ENCODE results near the gene DICER1.
"Not testable (repeated sequence)": the region's sequence is repeated elsewhere in the genome, so short reads cannot be mapped to it uniquely, and the experiment has no call there.

DICER1 gene

DNA sequence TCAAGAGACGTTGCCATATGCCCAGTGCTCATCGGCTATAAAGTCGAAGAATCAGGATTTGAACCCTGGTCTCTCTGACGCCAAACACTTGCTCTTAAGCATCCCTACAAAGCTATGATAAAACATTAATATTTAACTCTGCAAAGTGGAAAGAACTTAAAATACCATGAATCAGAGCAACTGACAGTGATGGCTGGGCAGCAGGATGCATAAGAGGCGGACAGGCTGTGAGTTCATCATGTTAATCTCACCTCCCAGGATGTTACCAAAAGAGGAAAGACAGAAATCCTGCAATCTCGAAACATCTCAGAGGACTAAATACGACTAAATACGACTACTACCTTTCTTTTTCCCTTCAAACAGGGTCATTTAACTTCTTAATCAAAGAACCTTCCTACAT lies 5.8 kb downstream of the DICER1 start:
- no peak for DNase-seq (ENCODE audit: low read depth in 1 of 2, low spot score in 1 of 2)

- no peak for DNase-seq (ENCODE audit: low read depth in 1 of 2, low spot score in 1 of 2)
Measured at GRCh38 chr14:95150910-95151309, 6.4 kb downstream of the DICER1 start.

- no peak for DNase-seq (ENCODE audit: low read depth in 1 of 2, low spot score in 1 of 2)
Measured at GRCh38 chr14:95149441-95149840, 7.9 kb downstream of the DICER1 start.

DNA sequence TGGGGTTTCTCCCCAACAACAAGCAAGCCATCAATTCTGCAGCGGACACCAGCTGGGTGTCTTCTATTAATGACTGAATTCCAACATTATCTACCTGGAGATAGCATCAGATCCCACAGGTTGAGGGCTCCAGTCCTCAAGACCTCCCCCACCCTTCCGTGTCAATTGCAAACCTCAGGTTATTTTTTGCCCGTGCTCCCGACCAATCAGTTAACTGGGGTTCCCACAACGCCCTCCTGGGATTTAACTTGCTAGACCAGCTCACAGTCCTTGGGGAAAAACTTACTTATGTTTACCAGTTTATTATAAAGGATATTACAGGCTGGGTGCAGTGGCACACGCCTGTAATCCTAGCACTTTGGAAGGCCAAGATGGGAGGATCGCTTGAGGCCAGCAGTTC lies 9.7 kb downstream of the DICER1 start:
- no peak for DNase-seq (ENCODE audit: low read depth in 1 of 2, low spot score in 1 of 2)

GRCh38 chr14:95146079-95146771 lies 11.1 kb downstream of the DICER1 start:
- no peak for DNase-seq (ENCODE audit: low read depth in 1 of 2, low spot score in 1 of 2)

- DNase-seq (ENCODE audit: low read depth in 1 of 2, low spot score in 1 of 2): no peak
Measured at GRCh38 chr14:95144849-95145248, 12.5 kb downstream of the DICER1 start.

GRCh38 chr14:95143808-95144620 lies 13.3 kb downstream of the DICER1 start:
- no peak for DNase-seq (ENCODE audit: low read depth in 1 of 2, low spot score in 1 of 2)

DNA sequence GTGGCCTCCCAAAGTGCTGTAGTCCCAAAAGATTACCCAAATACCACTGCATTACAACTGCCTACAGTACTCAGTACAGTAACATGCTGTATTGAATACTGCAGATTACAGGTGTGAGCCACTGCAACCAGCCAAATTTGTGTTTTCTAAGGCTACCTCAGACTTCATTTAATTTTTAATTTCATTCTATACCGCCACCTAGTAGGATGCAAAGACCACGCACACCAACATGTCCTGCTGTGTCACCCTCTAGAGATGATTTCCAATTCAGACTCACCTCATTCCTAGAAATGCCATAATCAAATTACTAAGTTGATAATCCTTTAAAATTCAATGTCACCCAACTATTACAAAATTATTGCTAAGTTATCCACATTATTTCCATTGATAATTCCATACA lies 15.1 kb downstream of the DICER1 start:
- DNase-seq (ENCODE audit: low read depth in 1 of 2, low spot score in 1 of 2): no peak

- DNase-seq (ENCODE audit: low read depth in 1 of 2, low spot score in 1 of 2): no peak
Measured at GRCh38 chr14:95141684-95142083, 15.6 kb downstream of the DICER1 start.

DNA sequence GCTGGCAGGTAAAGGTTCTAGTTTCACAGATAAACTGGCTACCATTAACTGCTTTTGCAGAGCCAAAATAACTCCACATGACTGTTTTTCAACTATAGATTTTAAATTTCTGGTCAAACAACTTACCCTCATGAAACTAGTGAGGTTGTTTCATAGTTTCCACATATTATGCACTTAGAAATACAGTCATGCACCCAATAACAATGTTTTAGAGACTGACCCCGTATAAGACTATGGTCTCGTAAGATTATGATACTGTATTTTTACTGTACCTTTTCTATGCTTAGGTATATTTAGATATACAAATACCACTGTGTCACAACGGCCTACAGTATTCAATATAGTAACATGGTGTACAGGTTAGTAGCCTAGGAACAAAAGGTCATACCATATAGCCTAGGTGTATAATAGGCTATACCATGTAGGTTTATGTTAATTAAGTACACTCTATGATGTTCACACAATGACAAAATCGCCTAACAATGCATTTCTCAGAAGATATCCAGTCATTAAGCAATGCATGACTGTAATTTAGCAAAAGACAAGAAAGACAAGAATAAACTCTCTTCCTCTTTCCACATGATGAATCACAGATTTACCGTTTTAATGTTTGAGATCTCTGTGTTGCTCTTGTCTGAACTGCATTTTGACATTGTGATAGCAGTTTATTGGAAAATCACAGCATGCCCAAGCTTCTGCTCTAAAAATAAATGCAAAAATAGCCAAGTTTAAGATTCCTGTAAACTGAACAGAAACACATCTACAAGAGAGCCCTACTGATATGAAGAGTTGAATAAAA lies 17.1 kb downstream of the DICER1 start:
- DNase-seq (ENCODE audit: low read depth in 1 of 2, low spot score in 1 of 2): no peak

DNA sequence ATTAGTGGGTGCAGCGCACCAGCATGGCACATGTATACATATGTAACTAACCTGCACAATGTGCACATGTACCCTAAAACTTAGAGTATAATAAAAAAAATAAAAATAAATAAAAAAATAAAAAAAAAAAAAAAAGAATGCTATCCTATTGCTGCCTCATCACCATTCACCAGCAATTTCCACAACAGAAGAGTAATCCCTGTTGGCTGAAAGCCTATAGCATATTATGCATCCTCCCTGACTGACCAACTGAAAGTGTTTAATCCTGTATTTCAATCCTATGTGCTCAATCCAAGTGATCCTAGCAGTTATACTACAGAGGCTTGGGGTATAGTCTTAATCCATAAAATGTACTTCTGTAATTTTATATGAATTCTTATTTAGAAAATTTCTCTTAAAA lies 18.5 kb downstream of the DICER1 start:
- no peak for DNase-seq (ENCODE audit: low read depth in 1 of 2, low spot score in 1 of 2)

DNA sequence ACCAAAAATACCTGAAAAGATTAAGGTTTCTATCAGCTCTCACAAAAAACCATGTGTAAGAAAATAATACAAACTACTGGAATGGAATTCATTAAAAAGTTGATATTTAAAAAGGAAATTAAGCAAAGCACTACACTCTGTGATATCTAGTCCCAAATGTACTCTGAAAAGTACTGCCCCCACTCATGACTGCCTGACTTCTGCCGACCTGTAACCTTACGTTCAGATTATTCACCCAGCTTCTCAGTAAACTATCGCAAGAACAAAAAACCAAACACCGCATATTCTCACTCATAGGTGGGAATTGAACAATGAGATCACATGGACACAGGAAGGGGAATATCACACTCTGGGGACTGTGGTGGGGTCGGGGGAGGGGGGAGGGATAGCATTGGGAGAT lies 18.9 kb downstream of the DICER1 start:
- not testable (repeated sequence) for DNase-seq (ENCODE audit: low read depth in 1 of 2, low spot score in 1 of 2)

- no peak for DNase-seq (ENCODE audit: low read depth in 1 of 2, low spot score in 1 of 2)
Measured at GRCh38 chr14:95137804-95138167, 19.5 kb downstream of the DICER1 start.

GRCh38 chr14:95137164-95137803 lies 20.0 kb downstream of the DICER1 start:
- no peak for DNase-seq (ENCODE audit: low read depth in 1 of 2, low spot score in 1 of 2)

DNA sequence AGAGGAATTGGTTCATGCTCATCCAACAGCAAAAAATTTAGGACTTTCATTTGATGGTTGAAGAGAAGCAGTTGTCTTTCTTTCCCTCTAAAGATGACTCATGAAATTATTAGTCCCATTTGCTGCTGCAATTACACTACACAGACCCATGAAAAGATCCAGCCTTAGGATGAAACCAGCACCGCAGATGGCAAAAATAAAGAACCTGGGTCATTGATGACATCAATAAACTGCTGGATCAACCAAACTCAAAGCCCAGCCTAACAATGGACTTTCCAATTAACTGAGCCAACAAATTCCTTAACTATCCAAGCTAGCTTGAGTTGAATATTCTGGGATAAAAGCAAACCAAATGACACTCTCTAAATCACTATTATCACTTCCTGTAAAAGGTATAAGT lies 20.7 kb downstream of the DICER1 start:
- DNase-seq (ENCODE audit: low read depth in 1 of 2, low spot score in 1 of 2): no peak

GRCh38 chr14:95134304-95134933 lies 22.9 kb downstream of the DICER1 start:
- no peak for DNase-seq (ENCODE audit: low read depth in 1 of 2, low spot score in 1 of 2)

DNA sequence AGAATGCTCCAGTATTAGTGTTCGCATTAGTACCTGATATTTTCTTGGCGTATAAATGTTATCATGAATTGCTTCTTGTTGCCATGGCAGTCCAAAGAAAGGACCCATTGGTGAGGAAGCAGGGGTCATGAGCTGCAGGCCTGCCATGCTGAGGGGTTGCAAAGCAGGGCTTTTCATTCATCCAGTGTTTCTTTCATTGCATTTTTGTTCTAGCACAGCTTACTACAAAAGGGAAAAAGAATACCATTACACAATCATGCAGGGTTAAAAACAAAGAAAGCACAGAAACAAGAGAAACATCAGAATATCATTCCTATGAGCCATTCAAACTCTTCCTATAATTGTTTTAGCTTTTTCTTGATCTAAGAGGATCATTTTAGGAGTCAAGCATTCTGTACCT lies 24.0 kb downstream of the DICER1 start:
- no peak for DNase-seq (ENCODE audit: low read depth in 1 of 2, low spot score in 1 of 2)

DNA sequence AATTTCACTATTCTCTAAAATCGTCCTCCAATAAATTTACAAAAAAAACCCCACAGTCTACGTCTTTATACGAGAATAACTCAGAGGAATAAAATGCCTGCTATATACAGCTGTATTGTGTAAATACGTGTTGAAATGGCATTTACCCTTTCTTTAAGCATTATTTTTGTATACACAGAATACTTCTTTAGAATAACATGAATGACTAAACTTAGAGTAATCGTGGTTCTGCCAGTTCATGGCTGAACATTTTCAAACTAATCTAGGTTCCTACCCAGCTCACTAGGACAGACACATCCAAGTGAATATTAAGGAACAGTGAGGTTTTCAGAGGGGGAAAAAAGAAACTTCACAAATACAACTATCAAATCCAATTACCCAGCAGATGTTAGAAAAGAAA lies 24.6 kb downstream of the DICER1 start:
- DNase-seq (ENCODE audit: low read depth in 1 of 2, low spot score in 1 of 2): no peak

GRCh38 chr14:95130549-95130948 lies 26.8 kb downstream of the DICER1 start:
- no peak for DNase-seq (ENCODE audit: low read depth in 1 of 2, low spot score in 1 of 2)

DNA sequence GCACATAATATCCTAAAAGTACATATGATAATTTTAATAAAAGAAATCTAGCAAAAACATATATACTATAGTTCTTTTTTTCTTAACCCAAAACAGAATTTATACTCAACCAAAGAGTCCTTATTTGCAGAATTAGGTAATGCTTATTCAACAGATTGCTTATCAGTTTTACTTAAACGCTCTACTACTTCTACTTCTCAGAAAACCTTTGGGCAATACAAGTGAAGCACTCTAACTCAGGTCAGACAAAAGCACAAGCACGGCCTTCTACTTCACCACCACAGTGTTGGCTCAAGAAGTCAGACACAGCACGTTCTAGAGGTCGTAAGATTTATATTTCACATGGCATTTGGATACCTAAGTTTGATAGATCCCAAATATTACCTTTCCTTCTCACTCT lies 29.2 kb downstream of the DICER1 start:
- DNase-seq (ENCODE audit: low read depth in 1 of 2, low spot score in 1 of 2): no peak

- no peak for DNase-seq (ENCODE audit: low read depth in 1 of 2, low spot score in 1 of 2)
Measured at GRCh38 chr14:95127531-95127911, 29.8 kb downstream of the DICER1 start.

All from activated CD4-positive, alpha-beta T cell treated with anti-CD3 and anti-CD28 coated beads, Interleukin-2, amount 50 U/mL, for 24 hours (primary cell).